ENCODE results near the gene LRRC59. TPM values are rescaled to one million over a fixed set of nuclear protein-coding genes. Genes with fewer than 3 reads are reported as not detected.

LRRC59 gene
- total and polyA plus RNA-seq, 2 of the 8 experiments (the other 6 are each of a cell fraction or from before 2014, with no cell fraction given) = 48.3 to 117 TPM

- Histone ChIP-seq H3K4ac (replicated peaks; ENCODE audit: insufficient read length, low read depth, low read length) (no peak overlapping the region), H3K27me3 (replicated peaks in 1 of 4; ENCODE audit: control insufficient read depth in 3 of 4, extremely low read depth in 1 of 4, insufficient read depth in 3 of 4, low read length in 3 of 4) (no peaks in the 10 kb centered on the region), H2BK5ac (ENCODE audit: low read depth, low read length) (no peak overlapping the region), H3K79me1 (ENCODE audit: low read depth, low read length) (0 out of 2 replicates have a peak, but pooled peaks cover under 1% of the 10 kb centered on the region), H2BK15ac (ENCODE audit: low read length) (no peak overlapping the region), H3K56ac (replicated peaks; ENCODE audit: insufficient read length, low read depth, low read length) (no peak overlapping the region), H3K79me2 (ENCODE audit: control insufficient read depth in 1 of 2, insufficient read depth in 2 of 2, low read length in 2 of 2) (no peaks in the 10 kb centered on the region), H2AK5ac (ENCODE audit: low read depth, low read length) (no peak overlapping the region), H3K18ac (ENCODE audit: extremely low read depth, low read length) (no peak overlapping the region), H3K4me3 (ENCODE audit: extremely low read depth in 1 of 4, insufficient read depth in 2 of 4, low read depth in 3 of 4, low read length in 4 of 4) (no peak overlapping the region), H2BK20ac (ENCODE audit: low read length) (no peak overlapping the region), H4K8ac (ENCODE audit: extremely low read depth, insufficient read depth, low read length) (no peak overlapping the region), H3K23me2 (ENCODE audit: low read depth, low read length) (no peaks in the 10 kb centered on the region), H4K91ac (replicated peaks; ENCODE audit: insufficient read length, low read length) (no peak overlapping the region), H3K14ac (ENCODE audit: insufficient read length) (no peak overlapping the region), H4K20me1 (replicated peaks in 1 of 2; ENCODE audit: control insufficient read depth in 1 of 2, insufficient read depth in 2 of 2, low read length in 2 of 2) (peaks cover 6 to 18% of the 10 kb centered on the region in 2 experiments), H4K5ac (ENCODE audit: insufficient read length, low read depth, low read length) (no peak overlapping the region), H3K4me1 (replicated peaks in 1 of 4; ENCODE audit: control insufficient read depth in 3 of 4, insufficient read depth in 4 of 4, low read length in 3 of 4) (no peaks in the 10 kb centered on the region), H2BK12ac (ENCODE audit: low read depth, low read length) (no peak overlapping the region), H2AFZ (ENCODE audit: low read length) (no peak overlapping the region), H3K9me3 (ENCODE audit: insufficient read depth in 2 of 2, low read depth in 1 of 2, low read length in 1 of 2) (no peaks in the 10 kb centered on the region), H3K23ac (ENCODE audit: insufficient read length) (no peak overlapping the region), H3K36me3 (ENCODE audit: control insufficient read depth in 2 of 4, insufficient read depth in 4 of 4, low read length in 3 of 4) (peaks cover 14 to 54% (median 32%) of the 10 kb centered on the region in 4 experiments), H3K9ac (replicated peaks in 1 of 4; ENCODE audit: extremely low read depth in 1 of 4, low read depth in 3 of 4, low read length in 3 of 4) (no peak overlapping the region), H3K4me2 (ENCODE audit: insufficient read depth in 1 of 2, low read depth in 2 of 2, low read length in 2 of 2) (no peak overlapping the region), H2BK120ac (replicated peaks; ENCODE audit: low read depth, low read length) (no peak overlapping the region), H3K27ac (ENCODE audit: low read depth, low read length) (no peak overlapping the region)
- CTCF ChIA-PET (ENCODE audit: partially characterized antibody) = interaction anchor here (1.1 kb wide), 1 partner anchor 17 kb away, joined by 3 read pairs; no protein-coding TSS in a partner anchor
- 93% methylated on average over 12 of the region's 12 CpGs; no CpG with 5 or more reads in 1 of the 2 experiments for whole genome bisulfite sequencing, 2 experiments (ENCODE audit: extremely low coverage in 1 of 2, insufficient coverage in 1 of 2, insufficient read length in 1 of 2, insufficient replicate concordance in 2 of 2, low coverage in 1 of 2, low lambda C conversion rate in 2 of 2, missing lambda C conversion rate in 1 of 2)
- FAIRE-seq = no peak
- POLR2A ChIA-PET (ENCODE audit: partially characterized antibody) = interaction anchor here (10.6 to 20.2 kb wide), 2 partner anchors 7 to 28 kb away, joined by 135 to 313 read pairs; partner anchors contain the start of genes EME1, LRRC59, MRPL27 and XYLT2
- no peak for DNase-seq (ENCODE audit: low read depth in 1 of 2, low spot score in 2 of 2)
- TF ChIP-seq SIRT6 (IDR thresholded peaks at IDR 0.05; ENCODE audit: low read length) (no peak), RBBP5 (IDR thresholded peaks at IDR 0.05; ENCODE audit: borderline replicate concordance, low read depth, low read length) (no peak), HDAC6 (IDR thresholded peaks at IDR 0.05; ENCODE audit: low read depth, low read length) (no peak), EZH2 (IDR thresholded peaks at IDR 0.05; ENCODE audit: low read depth, low read length, severe bottlenecking) (no peak), KDM5A (IDR thresholded peaks at IDR 0.05; ENCODE audit: low read length) (no peak), RAD21 (IDR thresholded peaks at IDR 0.05 in 1 of 2, conservative IDR thresholded peaks at IDR 0.05 in 1 of 2; ENCODE audit: low read depth in 2 of 2, low read length in 2 of 2) (no peak), SP2 (IDR thresholded peaks at IDR 0.05; ENCODE audit: low read length) (no peak), BRCA1 (IDR thresholded peaks at IDR 0.05; ENCODE audit: low read depth, low read length) (no peak), GABPA (IDR thresholded peaks at IDR 0.05; ENCODE audit: borderline replicate concordance, insufficient read depth, low read length) (no peak), CBX5 (IDR thresholded peaks at IDR 0.05; ENCODE audit: low read depth, low read length) (no peak), CTBP2 (IDR thresholded peaks at IDR 0.05; ENCODE audit: borderline replicate concordance, insufficient read depth, insufficient read length, low read length) (no peak), CEBPB (IDR thresholded peaks at IDR 0.05; ENCODE audit: low read depth, low read length) (no peak)
Measured at GRCh38 chr17:50356892-50357510, 40.3 kb downstream of the LRRC59 start.
